HepG2 (cell line): ENCODE data around the gene CHST14. TPM values are rescaled to one million over a fixed set of nuclear protein-coding genes. Genes with fewer than 3 reads are reported as not detected.

Experiments used
- ARNT ChIP-seq: fragments of 450-650 bp; IDR thresholded peaks from 2 replicates; pipeline ENCODE4 v1.6.1; 2017
- ARNTL ChIP-seq: sonication (generic); formaldehyde crosslinking; IDR thresholded peaks from 2 replicates; pipeline ENCODE4 v1.4.0; 2020; ENCODE audit warnings: mild to moderate bottlenecking, missing genetic modification reagents
- FOSL2 ChIP-seq: sonication (generic); formaldehyde crosslinking; IDR thresholded peaks from 2 replicates; pipeline ENCODE4 v1.4.0; 2020; ENCODE audit warnings: missing genetic modification reagents
- GPN1 ChIP-seq: sonication (generic); formaldehyde crosslinking; IDR thresholded peaks from 2 replicates; pipeline ENCODE4 v1.5.1; 2020; ENCODE audit warnings: missing genetic modification reagents, borderline replicate concordance
- KAT7 ChIP-seq: IDR thresholded peaks from 2 replicates; pipeline ENCODE4 v1.6.1; 2018; ENCODE audit warnings: borderline replicate concordance, missing compliant biosample characterization
- KAT8 ChIP-seq: IDR thresholded peaks from 2 replicates; pipeline ENCODE4 v1.6.1; 2016; ENCODE audit warnings: missing genetic modification reagents, missing compliant biosample characterization
- NR1H2 ChIP-seq: sonication (generic); formaldehyde crosslinking; IDR thresholded peaks from 2 replicates; pipeline ENCODE4 v1.8.1; 2022; ENCODE audit warnings: low read depth, missing genetic modification reagents, borderline replicate concordance
- NRL ChIP-seq: sonication (generic); formaldehyde crosslinking; IDR thresholded peaks from 2 replicates; pipeline ENCODE4 v1.5.0; 2020; ENCODE audit warnings: missing genetic modification reagents, mild to moderate bottlenecking, moderate library complexity, borderline replicate concordance
- PAF1 ChIP-seq: IDR thresholded peaks from 2 replicates; pipeline ENCODE4 v1.6.1; 2016; ENCODE audit warnings: missing genetic modification reagents, missing compliant biosample characterization
- PHF20 ChIP-seq: sonication (generic); formaldehyde crosslinking; IDR thresholded peaks from 2 replicates; pipeline ENCODE4 v1.5.0; 2020; ENCODE audit warnings: mild to moderate bottlenecking, missing genetic modification reagents
- REL ChIP-seq: sonication (generic); formaldehyde crosslinking; conservative IDR thresholded peaks from 2 replicates; pipeline ENCODE4 v1.8.0; 2022; ENCODE audit warnings: mild to moderate bottlenecking, missing genetic modification reagents, moderate library complexity
- TEAD2 ChIP-seq: sonication (generic); formaldehyde crosslinking; IDR thresholded peaks from 2 replicates; pipeline ENCODE4 v1.9.0; 2021; ENCODE audit warnings: missing genetic modification reagents
- ZBTB10 ChIP-seq: sonication (generic); formaldehyde crosslinking; IDR thresholded peaks from 2 replicates; pipeline ENCODE4 v1.4.0; 2020; ENCODE audit warnings: missing genetic modification reagents, borderline replicate concordance
- ZBTB37 ChIP-seq: sonication (generic); formaldehyde crosslinking; IDR thresholded peaks from 2 replicates; pipeline ENCODE4 v1.4.0; 2020; ENCODE audit warnings: mild to moderate bottlenecking, missing genetic modification reagents
- ZBTB46 ChIP-seq: sonication (generic); formaldehyde crosslinking; IDR thresholded peaks from 2 replicates; pipeline ENCODE4 v1.4.0; 2020; ENCODE audit warnings: mild to moderate bottlenecking, missing genetic modification reagents, borderline replicate concordance
- ZFP91 ChIP-seq: sonication (generic); formaldehyde crosslinking; IDR thresholded peaks from 2 replicates; pipeline ENCODE4 v1.9.0; 2022; ENCODE audit warnings: missing genetic modification reagents, mild to moderate bottlenecking, borderline replicate concordance
- ZNF276 ChIP-seq: sonication (generic); formaldehyde crosslinking; IDR thresholded peaks from 2 replicates; pipeline ENCODE4 v1.4.0; 2020; ENCODE audit warnings: mild to moderate bottlenecking, low read depth, missing genetic modification reagents
- ZNF326 ChIP-seq: sonication (generic); formaldehyde crosslinking; IDR thresholded peaks from 2 replicates; pipeline ENCODE4 v1.4.0; 2020; ENCODE audit warnings: missing genetic modification reagents, borderline replicate concordance
- ZNF580 ChIP-seq: IDR thresholded peaks from 2 replicates; pipeline ENCODE4 v1.6.1; 2016; ENCODE audit warnings: low read depth, borderline replicate concordance
- ZNF678 ChIP-seq: sonication (generic); formaldehyde crosslinking; IDR thresholded peaks from 2 replicates; pipeline ENCODE4 v1.4.0; 2020; ENCODE audit warnings: mild to moderate bottlenecking, missing genetic modification reagents
- polyA plus RNA-seq, 8 experiments: library from polyadenylated mRNA; depleted of rRNA in 3 of 8; stranded (reverse) in 7 of 8; unstranded in 1 of 8; fragments of >200 nt; fragmentation: Illumina TruSeq in 4 of 8; extraction: Trizol in 4 of 8; gene quantifications; 2 replicates each; pipeline versions ENCODE4 v1.2.1 to v1.2.3, GENCODE V29; 2011 to 2016; ENCODE audit warnings: low read depth in 4 of 8, missing spikeins in 1 of 8, mixed read lengths in 1 of 8; ENCODE audit not compliant: insufficient read depth in 1 of 8
- total RNA-seq, 5 experiments: library from RNA; depleted of rRNA; stranded (reverse); fragments of >200 nt; fragmentation: Illumina TruSeq; extraction: Trizol; gene quantifications; 2 replicates each; pipeline ENCODE4 v1.2.3, GENCODE V29; 2016; ENCODE audit warnings: low read depth in 1 of 5

Gene CHST14
- total and polyA plus RNA-seq, 2 of the 13 experiments (the other 11 are each of a cell fraction or from before 2014, with no cell fraction given): 8.9 to 12.4 TPM

GRCh38 chr15:40440743-40441564, 29.8 kb upstream of the CHST14 start, which contains the start of gene BAHD1 (continued):
- no peak for TF ChIP-seq ZNF276
- TF ChIP-seq PAF1 (CRISPR knock-in tag): no peak
- no peak for TF ChIP-seq GPN1
- no peak for TF ChIP-seq ZNF580 (CRISPR knock-in tag)
- TF ChIP-seq TEAD2 (CRISPR knock-in tag): no peak
- no peak for TF ChIP-seq ZFP91 (CRISPR knock-in tag)
- TF ChIP-seq FOSL2 (CRISPR knock-in tag): no peak
- TF ChIP-seq ZBTB46: no peak
- TF ChIP-seq ARNT: no peak
- no peak for TF ChIP-seq ZBTB37 (CRISPR knock-in tag)
- TF ChIP-seq KAT8 (CRISPR knock-in tag): peak; percentile 14; the same call in 1 of the 2 replicates
- TF ChIP-seq ZBTB10 (CRISPR knock-in tag): no peak
- TF ChIP-seq NRL (CRISPR knock-in tag): no peak
- no peak for TF ChIP-seq NR1H2
- no peak for TF ChIP-seq ARNTL (CRISPR knock-in tag)
- no peak for TF ChIP-seq KAT7 (CRISPR knock-in tag)
- no peak for TF ChIP-seq REL (CRISPR knock-in tag)
- no peak for TF ChIP-seq ZNF326 (CRISPR knock-in tag)
- TF ChIP-seq ZNF678 (CRISPR knock-in tag): no peak
- TF ChIP-seq PHF20: peak; percentile 38; the same call in 1 of the 2 replicates
